Measurements from ENCODE around the gene PRKAG1. TPM values are rescaled to one million over a fixed set of nuclear protein-coding genes. Genes with fewer than 3 reads are reported as not detected.

Gene PRKAG1
- total and polyA plus RNA-seq, 8 donors: 48.4 to 81.8 (median 78.3) TPM

DNA sequence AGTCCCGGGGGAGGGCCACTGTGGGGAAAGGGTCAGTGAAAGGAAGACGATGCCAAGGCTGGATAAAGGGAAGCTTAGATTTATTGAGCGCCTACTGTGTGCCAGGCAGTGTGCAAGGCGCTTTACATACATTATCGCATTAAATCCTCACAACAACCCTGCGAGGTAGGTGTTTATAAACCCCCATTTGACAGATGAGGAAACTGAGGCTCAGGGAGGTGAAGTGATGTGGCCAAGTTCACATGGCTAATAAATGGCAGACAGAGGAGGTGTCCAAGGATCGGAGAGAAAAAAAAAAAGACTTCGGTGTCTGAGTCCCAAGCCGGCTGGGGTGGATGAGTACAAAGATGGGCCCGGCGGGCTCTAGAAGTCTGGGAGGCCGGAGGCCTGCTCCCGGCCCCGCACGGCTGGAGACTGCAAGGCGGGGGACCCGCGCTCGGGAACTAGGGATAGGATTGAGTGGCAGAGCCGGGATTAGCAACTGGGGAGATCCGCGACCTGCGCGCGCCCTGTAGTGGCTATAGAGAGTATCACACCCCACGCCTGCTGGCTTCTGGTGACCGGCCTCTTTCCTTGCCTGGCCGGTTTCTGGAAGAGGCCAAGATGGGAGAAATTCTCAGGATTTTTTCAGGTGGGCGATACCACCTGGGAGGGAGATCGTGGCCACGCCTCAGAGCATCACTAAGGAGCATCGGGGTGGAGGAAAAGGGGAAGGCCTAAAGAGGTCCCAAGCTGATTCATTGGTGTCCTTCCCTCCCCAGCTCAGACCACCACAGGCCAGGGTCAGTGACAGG lies 23.3 kb downstream of the PRKAG1 start:
- Histone ChIP-seq H3K4me3 (no peak overlapping the region), H3K9me3 (no peaks in the 10 kb centered on the region), H3K27me3 (peaks cover 34 to 100% of the 10 kb centered on the region in 2 donors), H3K36me3 (peaks cover 0 to 1% of the 10 kb centered on the region in 2 donors), H3K27ac (no peak overlapping the region), H3K4me1 (peaks cover 17 to 49% of the 10 kb centered on the region in 2 donors)
- TF ChIP-seq CTCF (IDR thresholded peaks at IDR 0.05): peak; percentile 82 to 92
- DNase-seq: peak; percentile 69 to 93 (median 85)
- ATAC-seq: peak; percentile 85
- intact Hi-C loops (cut with DNase I): no loop called here

DNA sequence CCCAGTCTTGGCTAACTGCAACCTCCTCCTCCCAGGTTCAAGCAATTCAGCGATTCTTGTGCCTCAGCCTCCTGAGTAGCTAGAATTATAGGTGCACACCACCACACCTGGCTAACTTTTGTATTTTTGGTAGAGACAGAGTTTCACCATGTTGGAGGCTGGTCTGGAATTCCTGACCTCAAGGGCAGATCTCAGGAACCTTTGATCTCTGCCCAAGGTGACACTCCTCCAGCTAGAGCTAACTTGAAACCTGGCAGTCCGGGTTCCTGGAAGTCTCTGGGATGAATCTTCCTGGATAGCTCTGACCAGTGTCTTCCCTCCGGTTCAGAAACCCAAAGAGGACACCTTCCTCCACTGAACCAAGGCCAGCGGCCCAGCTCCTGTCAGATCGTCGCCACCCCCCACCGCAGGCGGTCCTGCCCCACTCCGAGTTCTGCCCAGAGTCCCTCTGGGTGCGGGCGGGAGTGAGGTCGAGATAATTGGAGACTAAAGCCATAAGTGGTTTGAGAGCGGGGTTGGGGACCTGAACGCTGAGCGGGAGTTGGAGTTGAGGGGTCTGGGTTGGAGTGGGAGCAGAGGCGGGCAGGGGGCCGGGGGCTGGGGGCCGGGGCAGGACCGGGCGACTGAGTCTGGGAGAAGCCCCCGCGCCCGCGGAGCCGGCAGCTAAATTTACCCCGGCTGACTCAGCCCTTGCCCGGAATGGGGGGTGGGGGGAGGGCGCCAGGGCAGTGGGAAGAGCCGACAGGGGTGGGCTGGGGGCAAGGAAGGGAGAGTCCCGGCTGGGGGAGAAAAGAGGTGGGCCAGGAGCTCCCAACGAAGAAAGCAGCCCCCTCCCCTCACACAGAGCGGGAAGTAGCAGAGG lies 24.1 kb downstream of the PRKAG1 start:
- Histone ChIP-seq H3K36me3 (no peaks in the 10 kb centered on the region), H3K9me3 (no peaks in the 10 kb centered on the region), H3K27me3 (peaks cover 31 to 100% of the 10 kb centered on the region in 2 donors), H3K27ac (no peak overlapping the region), H3K4me3 (no peak overlapping the region), H3K4me1 (peaks cover 12 to 41% of the 10 kb centered on the region in 2 donors)
- intact Hi-C loops (cut with DNase I): no loop called here
- no peak for ATAC-seq
- no peak for TF ChIP-seq CTCF (IDR thresholded peaks at IDR 0.05)
- no peak for DNase-seq

GRCh38 chr12:48993787-48994186 lies 24.8 kb downstream of the PRKAG1 start:
- Histone ChIP-seq H3K36me3 (no peaks in the 10 kb centered on the region), H3K27me3 (peaks cover 31 to 100% of the 10 kb centered on the region in 2 donors), H3K27ac (no peak overlapping the region), H3K4me3 (no peak overlapping the region), H3K4me1 (peaks cover 6 to 34% of the 10 kb centered on the region in 2 donors), H3K9me3 (no peaks in the 10 kb centered on the region)
- intact Hi-C loops (cut with DNase I): no loop called here
- DNase-seq (no peak), ATAC-seq (no peak)
- no peak for TF ChIP-seq CTCF (IDR thresholded peaks at IDR 0.05)

DNA sequence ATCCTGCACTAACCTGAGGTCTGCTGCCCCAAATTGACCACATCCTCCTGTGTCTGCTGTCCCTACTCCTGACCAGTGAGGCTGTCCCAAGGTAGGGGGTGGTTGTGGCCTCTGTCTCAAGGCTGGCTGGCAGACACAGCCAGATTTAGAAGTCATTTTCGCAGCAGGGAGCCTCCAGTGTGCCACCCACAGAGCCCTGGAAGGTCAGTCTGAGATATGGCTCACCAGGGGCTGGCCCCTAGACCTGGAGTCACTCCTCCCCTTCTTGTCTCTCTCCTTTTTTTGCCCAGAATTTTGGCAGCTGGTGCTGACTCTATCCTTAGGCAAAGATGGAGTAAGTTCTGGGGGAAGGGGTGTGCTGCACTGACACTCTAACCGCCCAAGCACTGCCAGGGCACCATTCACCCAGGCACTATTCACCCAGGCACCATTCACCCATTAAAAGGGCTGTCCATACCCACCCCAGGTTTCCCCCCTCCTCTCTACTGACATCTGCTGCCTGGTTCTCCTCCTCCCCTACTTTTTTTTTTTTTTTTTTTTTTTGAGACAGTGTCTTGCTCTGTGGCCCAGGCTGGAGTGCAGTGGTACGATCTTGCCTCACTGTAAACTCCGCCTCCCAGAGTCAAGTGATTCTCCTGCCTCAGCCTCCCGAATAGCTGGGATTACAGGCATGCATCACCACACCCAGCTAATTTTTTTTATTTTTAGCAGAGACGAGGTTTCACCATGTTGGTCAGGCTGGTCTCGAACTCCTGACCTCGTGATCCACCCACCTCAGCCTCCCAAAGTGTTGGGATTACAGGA lies 27.1 kb downstream of the PRKAG1 start:
- Histone ChIP-seq H3K36me3 (no peaks in the 10 kb centered on the region), H3K4me1 (peaks cover 0 to 15% of the 10 kb centered on the region in 2 donors), H3K27ac (no peak overlapping the region), H3K4me3 (no peak overlapping the region), H3K9me3 (no peaks in the 10 kb centered on the region), H3K27me3 (peaks cover 29 to 100% of the 10 kb centered on the region in 2 donors)
- intact Hi-C loops (cut with DNase I): no loop called here
- no peak for TF ChIP-seq CTCF (IDR thresholded peaks at IDR 0.05)
- ATAC-seq (no peak), DNase-seq (no peak)

Measured in left lung (tissue), 10 donors.